GM19193 (cell line): Measurements from ENCODE around the gene FIGNL2.

Experiments used
- POLR2A ChIP-seq: IDR thresholded peaks from 4 replicates; pipeline ENCODE4 v1.6.1; 2011; ENCODE audit not compliant: insufficient read depth, insufficient read length; ENCODE audit errors: extremely low read depth

The FIGNL2 gene

GRCh38 chr12:51884676-51885229, 36.2 kb upstream of the FIGNL2 start:
- TF ChIP-seq POLR2A = no peak

DNA sequence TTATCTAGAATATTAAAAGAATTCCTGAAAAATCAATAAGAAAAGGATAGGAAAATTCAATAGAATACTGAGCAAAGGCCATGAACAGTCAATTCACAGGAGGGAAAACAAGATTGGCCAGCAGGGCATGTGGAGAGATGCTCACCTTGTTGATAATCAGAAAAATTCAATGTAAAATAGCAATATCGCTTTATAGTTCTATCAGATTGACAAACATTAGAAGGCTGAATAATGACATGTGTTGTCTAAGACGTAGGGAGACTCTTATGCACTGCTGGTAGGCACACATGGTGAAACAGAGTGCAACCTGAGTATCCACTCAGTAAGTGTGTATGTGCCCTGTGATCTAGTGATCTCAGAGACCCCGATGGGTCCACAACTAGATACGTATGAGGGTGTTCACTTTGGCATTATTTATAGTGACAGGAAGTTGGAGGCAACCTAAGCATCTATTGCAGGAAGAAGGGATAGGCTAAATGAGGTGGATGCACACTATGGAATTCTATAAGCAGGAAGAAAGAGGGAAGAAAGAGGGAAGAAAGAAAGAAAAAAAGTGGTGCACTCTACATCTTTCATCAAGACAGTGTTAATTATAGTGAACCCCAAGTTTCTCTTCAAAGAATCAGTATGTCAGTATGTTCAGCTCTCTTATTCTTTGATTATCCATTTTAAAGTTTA, 35.6 kb upstream of the FIGNL2 start:
- no peak for TF ChIP-seq POLR2A

GRCh38 chr12:51883295-51883694, 34.8 kb upstream of the FIGNL2 start:
- no peak for TF ChIP-seq POLR2A

DNA sequence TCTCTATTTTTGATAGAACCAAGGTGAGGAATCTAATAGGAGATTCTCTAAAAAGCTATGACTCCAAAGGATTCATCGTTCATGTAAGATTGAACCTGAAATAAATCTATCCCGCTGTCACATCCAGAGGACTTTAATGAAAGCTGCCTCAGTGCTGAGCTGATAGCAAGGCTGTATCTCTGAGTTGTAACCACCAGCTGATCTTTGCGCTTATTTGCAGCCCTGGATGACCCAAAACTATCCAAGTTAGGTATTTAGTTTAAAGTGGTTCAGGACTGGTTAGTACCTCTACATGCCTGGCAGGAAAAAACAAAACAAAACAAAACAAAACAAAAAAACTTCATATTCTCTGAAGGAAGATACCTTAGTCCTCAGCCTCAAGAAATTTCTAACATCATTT, 30.6 kb upstream of the FIGNL2 start:
- TF ChIP-seq POLR2A = no peak

DNA sequence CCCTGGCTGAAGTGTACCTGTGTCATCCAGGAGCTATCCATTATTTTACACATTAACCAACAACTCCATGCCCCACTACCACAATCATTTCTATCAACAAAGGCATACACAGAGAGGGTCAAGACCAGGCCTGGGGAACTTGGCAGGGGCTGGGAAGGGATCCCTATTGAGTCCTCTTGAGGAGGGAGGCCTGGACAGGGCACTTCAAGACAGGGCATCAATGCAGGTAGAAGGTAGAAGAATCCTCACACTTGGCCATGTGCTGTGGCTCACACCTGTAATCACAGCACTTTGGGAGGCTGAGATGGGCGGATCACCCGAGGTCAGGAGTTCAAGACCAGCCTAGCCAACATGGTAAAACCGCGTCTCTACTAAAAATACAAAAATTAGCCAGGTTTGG, 26.0 kb upstream of the FIGNL2 start:
- TF ChIP-seq POLR2A = no peak

DNA sequence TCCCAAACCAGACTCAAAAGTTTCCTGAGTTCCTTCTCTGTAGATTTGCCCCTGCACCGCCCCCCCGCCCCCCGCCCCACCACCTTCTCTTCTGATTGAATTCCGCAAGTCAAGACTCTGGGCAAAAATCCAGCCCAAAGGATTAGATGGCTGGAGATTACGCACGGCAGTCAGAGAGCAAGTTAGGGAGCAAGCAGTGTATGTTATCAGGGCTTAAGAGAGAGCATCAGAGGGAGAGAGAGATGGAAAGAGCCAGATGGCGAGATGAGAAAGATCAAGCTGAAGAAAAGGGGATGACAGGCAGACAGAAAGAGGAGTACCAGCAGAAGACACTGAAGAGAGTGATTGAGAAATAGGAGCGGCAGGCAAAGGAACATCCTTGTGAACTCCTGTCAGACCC, 25.5 kb upstream of the FIGNL2 start:
- no peak for TF ChIP-seq POLR2A

- no peak for TF ChIP-seq POLR2A
Observed at GRCh38 chr12:51873251-51873994, 24.9 kb upstream of the FIGNL2 start.

GRCh38 chr12:51872689-51872981, 24.1 kb upstream of the FIGNL2 start:
- TF ChIP-seq POLR2A = no peak

DNA sequence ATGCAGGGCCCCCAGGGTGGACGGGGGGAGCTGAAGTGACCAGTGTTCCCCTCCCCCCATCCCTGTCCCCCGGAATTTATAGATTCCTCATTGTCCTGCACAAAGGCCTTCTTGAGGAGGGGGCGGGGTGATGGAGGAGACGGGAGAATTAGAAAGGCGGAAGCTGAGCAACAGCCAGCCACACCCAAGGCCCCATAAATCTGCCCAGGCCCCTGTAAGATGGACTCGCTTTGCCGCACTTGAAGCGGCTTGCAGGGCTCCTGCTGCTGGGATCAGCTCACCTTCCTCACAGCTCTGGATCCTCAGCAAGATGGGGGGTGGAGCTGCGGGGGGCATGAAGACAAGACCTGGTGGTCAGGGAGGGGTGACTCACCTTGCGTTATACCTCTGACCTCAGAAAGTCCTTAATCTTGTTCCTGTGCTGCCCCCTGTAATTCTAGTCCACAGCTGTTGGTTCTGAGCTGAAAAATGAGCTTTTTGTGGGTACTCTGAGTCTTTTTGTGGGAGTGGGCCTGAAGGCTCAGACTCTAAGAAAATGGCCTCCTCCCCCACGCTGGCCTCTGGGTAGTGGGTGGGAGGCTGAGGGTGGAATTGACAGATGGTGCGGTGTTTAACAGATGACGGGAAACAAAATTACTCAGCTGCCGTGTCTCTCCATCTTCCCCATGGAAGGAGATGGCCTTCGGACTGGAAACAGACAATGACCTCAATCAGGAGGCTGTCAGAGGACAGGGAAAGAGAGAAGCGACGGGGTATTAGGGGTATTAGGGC, 23.6 kb upstream of the FIGNL2 start:
- no peak for TF ChIP-seq POLR2A

DNA sequence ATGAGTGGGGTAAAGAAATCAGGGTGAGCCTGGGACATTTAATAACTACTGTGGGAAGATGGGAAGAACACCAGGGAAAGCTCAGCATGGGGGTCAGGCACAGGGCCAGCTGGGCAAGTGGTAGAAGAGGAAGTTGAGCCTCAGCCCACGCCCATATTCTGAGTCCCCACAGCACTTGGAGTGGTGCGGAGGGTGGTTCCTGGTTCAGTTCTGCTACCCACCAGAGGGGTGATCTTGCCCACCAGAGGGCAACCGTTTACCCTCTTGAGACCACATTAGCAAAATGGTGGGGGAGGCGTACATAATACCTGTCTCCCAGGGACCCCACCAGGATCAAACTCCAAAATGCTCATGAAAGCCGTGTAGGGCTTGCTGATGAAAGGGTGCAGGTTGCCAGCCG, 22.6 kb upstream of the FIGNL2 start:
- no peak for TF ChIP-seq POLR2A

DNA sequence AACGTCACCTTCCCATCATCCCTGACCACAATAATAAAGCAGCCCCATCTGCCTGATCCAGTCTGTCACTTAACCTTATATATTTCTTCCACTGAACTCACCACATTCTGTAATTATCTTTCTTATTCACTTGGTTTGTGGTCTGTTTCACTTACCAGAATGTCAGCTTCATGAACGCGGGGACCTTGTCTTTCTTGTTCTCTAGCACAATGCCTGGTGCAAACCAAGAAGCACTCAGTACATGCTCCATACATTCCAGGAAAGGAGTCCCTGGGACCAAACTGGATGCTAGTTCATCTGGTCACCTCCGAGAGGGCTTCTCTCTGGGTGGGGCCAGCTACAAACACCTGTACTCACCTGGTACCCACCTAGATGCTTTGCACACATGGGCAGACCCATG, 22.0 kb upstream of the FIGNL2 start:
- TF ChIP-seq POLR2A = no peak

GRCh38 chr12:51869931-51870330, 21.4 kb upstream of the FIGNL2 start:
- TF ChIP-seq POLR2A = no peak

DNA sequence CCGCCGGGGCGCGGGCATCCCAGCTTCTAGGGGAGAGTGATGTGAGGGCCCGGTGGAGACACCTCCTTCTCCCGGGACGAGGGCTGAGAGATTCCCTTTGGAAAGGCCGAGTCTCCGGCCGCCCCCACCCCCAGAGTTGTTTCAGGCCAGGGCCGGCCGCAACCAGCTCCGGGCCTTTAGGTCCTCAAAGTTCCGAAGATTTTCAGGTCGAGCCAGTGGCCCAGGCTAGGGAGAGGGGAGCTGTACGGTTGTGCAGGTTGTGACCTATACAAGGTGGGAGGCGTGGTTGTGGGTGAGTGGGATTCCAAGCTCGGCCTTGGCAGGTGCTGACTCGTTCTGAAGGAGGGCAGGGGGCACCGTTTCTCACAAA, 21.0 kb upstream of the FIGNL2 start:
- TF ChIP-seq POLR2A = no peak

- TF ChIP-seq POLR2A = no peak
Observed at GRCh38 chr12:51868821-51869495, 20.4 kb upstream of the FIGNL2 start.

DNA sequence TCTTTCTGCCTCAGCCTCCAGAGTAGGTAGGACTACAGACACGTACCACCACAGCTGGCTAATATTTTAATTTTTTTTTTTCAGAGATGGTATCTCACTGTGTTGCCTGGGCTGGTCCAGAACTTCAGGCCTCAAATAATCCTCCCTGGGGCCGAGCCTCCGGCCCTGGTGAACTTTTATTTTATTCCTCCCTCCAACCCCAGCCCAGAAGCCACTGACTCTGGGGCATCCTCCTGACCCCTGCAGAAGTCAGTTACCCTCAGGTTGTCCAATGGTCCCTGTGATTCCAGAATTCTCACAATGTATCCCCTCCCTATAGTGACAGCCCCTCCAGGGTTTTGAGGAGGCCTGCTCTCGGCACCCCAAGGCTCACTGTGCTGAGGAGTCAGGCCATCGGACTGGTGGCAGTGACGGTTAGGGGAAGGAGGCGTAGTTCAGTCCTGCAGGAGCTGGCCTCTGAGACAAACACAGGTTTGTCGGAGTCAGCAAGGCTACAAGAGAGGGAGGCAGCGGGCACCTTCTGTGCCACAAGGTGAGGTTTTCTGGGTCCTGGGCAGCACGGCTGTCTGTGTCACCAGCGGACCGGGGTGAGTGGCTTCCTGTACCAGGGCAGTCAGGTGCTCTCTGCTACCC, 19.4 kb upstream of the FIGNL2 start:
- TF ChIP-seq POLR2A = no peak
